ENCODE results near the gene PAMR1.

DNA sequence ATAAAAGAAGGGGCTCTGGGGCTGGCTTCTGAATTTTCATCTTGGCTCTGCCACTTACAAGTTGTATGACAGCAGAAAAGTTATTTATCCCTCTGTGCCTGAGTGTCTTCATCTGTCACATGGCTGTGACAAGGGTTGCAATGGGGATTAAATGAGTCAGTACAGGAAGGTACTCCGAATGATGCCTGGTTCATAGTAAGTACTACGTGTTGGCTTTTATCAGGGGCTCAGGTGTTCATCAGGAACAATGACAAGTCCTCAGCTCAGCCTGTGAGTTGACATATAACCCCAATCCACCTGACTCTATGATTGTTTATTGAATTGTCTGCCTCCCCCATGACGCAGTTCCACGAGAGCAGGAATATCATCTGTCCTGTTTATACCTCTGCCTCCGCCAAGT lies 45.7 kb downstream of the PAMR1 start:
- TF ChIP-seq POLR2A (IDR thresholded peaks at IDR 0.05; ENCODE audit: control extremely low read depth in 1 of 2, low read depth in 2 of 2, low read length in 2 of 2) (no peak), BCL11A (IDR thresholded peaks at IDR 0.05; ENCODE audit: low read depth in 2 of 2, low read length in 2 of 2) (no peak), GABPA (IDR thresholded peaks at IDR 0.05; ENCODE audit: borderline replicate concordance, insufficient read depth, low read length) (no peak), RBBP5 (IDR thresholded peaks at IDR 0.05; ENCODE audit: borderline replicate concordance, low read depth, low read length) (no peak), SP1 (IDR thresholded peaks at IDR 0.05; ENCODE audit: low read depth, low read length) (no peak), MAX (IDR thresholded peaks at IDR 0.05) (no peak)

Data from H1 (cell line).